Measurements from ENCODE around the gene IYD.
"Not testable (repeated sequence)": the region's sequence is repeated elsewhere in the genome, so short reads cannot be mapped to it uniquely, and the experiment has no call there.

Gene IYD

GRCh38 chr6:150435832-150436231 lies 67.0 kb downstream of the IYD start:
- DNase-seq: no peak

DNA sequence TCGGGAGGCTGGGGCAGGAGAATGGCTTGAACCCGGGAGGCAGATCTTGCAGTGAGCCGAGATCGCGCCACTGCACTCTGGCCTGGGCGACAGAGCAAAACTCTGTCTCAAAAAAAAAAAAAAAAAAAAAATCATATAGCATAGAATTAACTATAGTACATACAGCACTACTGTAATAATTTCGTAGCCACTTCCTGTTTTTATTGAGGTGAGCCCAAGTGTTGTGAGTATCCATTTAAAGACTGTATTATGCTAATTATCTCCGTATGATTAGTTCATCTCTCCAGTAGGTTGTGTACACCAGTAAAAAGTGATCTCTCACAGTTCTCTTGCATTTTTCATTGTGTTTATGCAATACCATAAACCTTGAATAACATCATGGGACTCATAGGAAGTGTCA lies 70.6 kb downstream of the IYD start:
- DNase-seq: no peak

GRCh38 chr6:150443621-150444020 lies 74.8 kb downstream of the IYD start:
- no peak for DNase-seq

DNA sequence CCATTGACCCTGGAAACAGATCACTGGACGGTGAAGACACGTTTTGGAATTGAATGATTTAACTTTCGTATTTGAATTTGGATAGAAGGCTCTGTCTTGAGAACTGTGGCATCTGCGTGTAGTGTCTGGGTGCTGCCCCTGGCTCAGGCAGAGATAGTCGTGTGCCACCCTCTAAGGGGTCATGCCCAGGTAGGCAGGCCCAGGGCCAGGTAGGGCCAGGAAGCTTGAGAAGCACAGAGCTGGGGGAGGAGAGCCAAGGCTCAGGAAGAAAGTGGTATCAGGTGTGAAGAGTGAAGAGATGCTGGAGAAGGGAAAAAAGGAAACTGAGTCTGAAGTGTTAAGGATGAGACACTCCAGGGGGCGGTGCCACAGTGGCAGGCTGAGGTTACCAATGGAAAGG lies 75.5 kb downstream of the IYD start:
- DNase-seq: no peak

GRCh38 chr6:150445486-150445885 lies 76.7 kb downstream of the IYD start:
- DNase-seq: no peak

DNA sequence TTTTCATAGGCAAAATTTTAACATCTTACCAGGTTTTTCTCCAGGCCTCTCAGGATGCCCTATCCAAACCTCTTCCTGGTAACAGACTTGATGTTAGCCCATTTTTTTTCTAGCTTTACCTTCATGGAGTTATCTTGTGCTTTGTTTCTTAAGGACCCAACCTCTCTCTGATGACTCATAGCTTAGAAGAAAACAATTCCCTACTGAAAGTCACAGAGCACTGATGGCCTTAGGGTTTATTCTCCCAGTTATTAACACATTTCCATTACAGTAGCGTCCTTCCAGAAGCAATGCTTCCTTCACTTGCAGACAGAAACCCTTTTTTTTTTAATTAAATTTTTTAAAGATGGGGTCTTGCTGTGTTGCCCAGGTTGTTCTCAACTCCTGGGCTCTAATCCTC lies 79.4 kb downstream of the IYD start:
- DNase-seq: no peak

DNA sequence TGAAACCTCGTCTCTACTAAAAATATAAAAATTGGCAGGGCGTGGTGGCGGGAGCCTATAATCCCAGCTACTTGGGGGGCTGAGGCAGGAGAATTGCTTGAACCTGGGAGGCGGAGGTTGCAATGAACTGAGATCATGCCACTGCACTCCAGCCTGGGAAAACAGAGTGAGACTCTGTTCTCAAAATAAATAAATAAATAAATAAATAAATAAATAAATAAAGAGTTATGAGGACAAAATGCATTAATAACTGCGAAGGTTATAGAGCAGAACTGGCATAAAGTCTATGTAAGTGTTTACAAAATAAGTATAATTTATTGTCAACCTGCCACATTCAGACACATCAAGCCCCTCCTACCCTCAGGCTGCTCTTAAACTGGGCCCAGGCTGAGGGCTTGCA lies 80.2 kb downstream of the IYD start:
- not testable (repeated sequence) for DNase-seq

- DNase-seq: no peak
Measured at GRCh38 chr6:150450918-150451317, 82.1 kb downstream of the IYD start.

- DNase-seq: no peak
Measured at GRCh38 chr6:150451807-150452427, 83.1 kb downstream of the IYD start.

- no peak for DNase-seq
Measured at GRCh38 chr6:150452428-150453243, 83.8 kb downstream of the IYD start.

- no peak for DNase-seq
Measured at GRCh38 chr6:150453357-150453756, 84.5 kb downstream of the IYD start.

Measured in Kasumi-1 (cell line).